Heart left ventricle (tissue), 16 donors: ENCODE measurements around the gene ERCC4. TPM values are rescaled to one million over a fixed set of nuclear protein-coding genes. Genes with fewer than 3 reads are reported as not detected.

Source experiments
- ATAC-seq, 4 donors: fragments of 200-7000 bp; cut with Tn5 transposase; one replicate each; pipeline ENCODE4 v1.9.1; 2020 to 2022; ENCODE audit warnings: moderate library complexity in 4 of 4, mild to moderate bottlenecking in 3 of 4, moderate number of reproducible peaks in 1 of 4
- DNase-seq, 5 donors: peaks; one replicate each; pipeline ENCODE4 v3.0.0-alpha.2; 2020
- H3K27ac ChIP-seq, 12 donors: fragments of 200-600 bp; sonication (generic) in 4 of 12; one replicate each; pipeline versions ENCODE4 v1.5.0 to v1.8.0; 2016 to 2022; ENCODE audit warnings: mild to moderate bottlenecking in 2 of 12
- H3K27me3 ChIP-seq, 9 donors: fragments of 200-600 bp; sonication (generic) in 2 of 9; one replicate each; pipeline versions ENCODE4 v1.5.1 to v1.8.0; 2016 to 2022; ENCODE audit warnings: mild to moderate bottlenecking in 3 of 9
- H3K36me3 ChIP-seq, 9 donors: fragments of 200-600 bp; sonication (generic) in 2 of 9; one replicate each; pipeline versions ENCODE4 v1.5.0 to v1.8.0; 2018 to 2022; ENCODE audit warnings: mild to moderate bottlenecking in 2 of 9
- H3K4me1 ChIP-seq, 12 donors: fragments of 200-600 bp; sonication (generic) in 4 of 12; one replicate each; pipeline versions ENCODE4 v1.5.0 to v1.8.0; 2016 to 2022; ENCODE audit warnings: mild to moderate bottlenecking in 3 of 12
- H3K4me3 ChIP-seq, 12 donors: fragments of 200-600 bp; sonication (generic) in 4 of 12; one replicate each; pipeline versions ENCODE4 v1.5.0 to v1.8.0; 2017 to 2022; ENCODE audit warnings: mild to moderate bottlenecking in 9 of 12, moderate library complexity in 4 of 12
- H3K9me3 ChIP-seq, 12 donors: fragments of 200-600 bp; sonication (generic) in 4 of 12; one replicate each; pipeline versions ENCODE4 v1.5.0 to v1.8.0; 2016 to 2022; ENCODE audit warnings: mild to moderate bottlenecking in 1 of 12
- CTCF ChIP-seq, 12 donors: fragments of 200-600 bp; sonication (generic) in 4 of 12; IDR thresholded peaks; one replicate each; pipeline versions ENCODE4 v1.5.0 to v1.8.0; 2018 to 2022; ENCODE audit warnings: antibody characterized with exemption in 12 of 12, mild to moderate bottlenecking in 5 of 12
- POLR2A ChIP-seq, 2 donors: fragments of 450-650 bp; IDR thresholded peaks; one replicate each; pipeline ENCODE4 v1.6.1; 2017; ENCODE audit warnings: antibody characterized with exemption in 2 of 2, mild to moderate bottlenecking in 2 of 2, moderate library complexity in 2 of 2
- WGBS, 4 donors: extraction: QIAGEN DNeasy Blood & Tissue Kit in 2 of 4; methylation state at CpG; one replicate each; pipeline versions ENCODE4 v1.1.5 to v1.1.7; 2013 to 2018; 5-methylcytosine and 5-hydroxymethylcytosine counted together
- intact Hi-C, 10 donors: fragments of 100-400 bp; cut with DNase I; formaldehyde crosslinking; loops; one replicate each; pipeline versions ENCODE4 v1.11.1 to v1.14.2; 2022
- polyA plus RNA-seq, 2 donors: library from polyadenylated mRNA; stranded (reverse); fragments of 200-250 nt; gene quantifications; one replicate each; pipeline ENCODE4 v1.2.3, GENCODE V29; 2013
- total RNA-seq, 9 donors: library from RNA; depleted of rRNA in 2 of 9; stranded (reverse); fragments of >200 nt in 2 of 9; fragmentation: NEBNext Ultra II Directional in 3 of 9; extraction: Animal tissue kit (Norgen Biotek cat#: 25700) in 3 of 9; gene quantifications; one replicate each; pipeline versions ENCODE4 v1.1.0 to v1.2.4, GENCODE V29; 2016 to 2023
- donor health status: ischemic (EF 13 %, LVEDD 7.1; RV severe dilation, severe dysfunction).
- donor health status: healthy with polysubstance abuse.
- donor health status: DM: no; HTN: yes; CAD: no.
- donor health status: DM: no; HTN: no; CAD: no.
- donor health status: ischemic (EF 25% LVEDD 6.9; RV normal size, moderate dysfunction).
- donor health status: ischemic (EF 25% LVEDD 5.7; RV mildly dilated, moderate dysfunction).
- donor health status: healthy.
- donor health status: DM: yes; HTN: yes; CAD: no.
- donor health status: ischemic (EF 35%, LVEDD 5.7; RV mildly dilated, moderate dysfunction).
- donor health status: nonischemic (EF 11% LVEDD 7.7; RV severe dilation, severe dysfunction).
- donor health status: DM: yes; HTN: yes; CAD: no.
- donor health status: PGD.
- donor health status: ischemic (EF 29% LVEDD 5.4; RV normal size, mild dysfunction).
- donor health status: nonischemic (EF 23%, LVEDD 6.1; RV moderate dilation, normal function).

ERCC4 gene
- total and polyA plus RNA-seq, 11 donors = 1.4 to 15.2 (median 8.1) TPM

GRCh38 chr16:13983625-13984024, 63.7 kb downstream of the ERCC4 start:
- WGBS, 4 donors = 58 to 89% (median 78%) methylated on average over 5 of the region's 5 CpGs
- Histone ChIP-seq H3K27me3 (no peaks in the 10 kb centered on the region), H3K36me3 (no peaks in the 10 kb centered on the region), H3K27ac (no peak overlapping the region), H3K4me3 (no peak overlapping the region), H3K4me1 (no peaks in the 10 kb centered on the region), H3K9me3 (peaks cover 0 to 13% (median 0%) of the 10 kb centered on the region in 12 donors)
- intact Hi-C loops = no loop called here
- TF ChIP-seq CTCF (IDR thresholded peaks at IDR 0.05) (no peak), POLR2A (IDR thresholded peaks at IDR 0.05) (no peak)
- DNase-seq (no peak), ATAC-seq (no peak)

- H3K4me3 ChIP-seq = no peak overlapping the region
- H3K9me3 ChIP-seq = peaks cover 0 to 11% (median 0%) of the 10 kb centered on the region in 12 donors
- no peak for TF ChIP-seq CTCF (IDR thresholded peaks at IDR 0.05)
- TF ChIP-seq POLR2A (IDR thresholded peaks at IDR 0.05) = no peak
- intact Hi-C loops = no loop called here
- 72 to 79% (median 75%) methylated on average over 8 of the region's 8 CpGs for WGBS, 4 donors
- no peaks in the 10 kb centered on the region for H3K27me3 ChIP-seq
- no peaks in the 10 kb centered on the region for H3K4me1 ChIP-seq
- no peaks in the 10 kb centered on the region for H3K36me3 ChIP-seq
- ATAC-seq = no peak
- H3K27ac ChIP-seq = no peak overlapping the region
- no peak for DNase-seq
Measured at GRCh38 chr16:13984794-13985193, 64.8 kb downstream of the ERCC4 start.

GRCh38 chr16:13988038-13988437, 68.1 kb downstream of the ERCC4 start:
- WGBS, 4 donors = 94 to 98% (median 95%) methylated on average over 1 of the region's 1 CpG
- ATAC-seq = no peak

GRCh38 chr16:13992322-13992721, 72.4 kb downstream of the ERCC4 start:
- DNase-seq (no peak), ATAC-seq (no peak)
- WGBS, 4 donors = 90 to 96% (median 92%) methylated on average over 6 of the region's 6 CpGs
- no peaks in the 10 kb centered on the region for H3K9me3 ChIP-seq
- no peak overlapping the region for H3K4me3 ChIP-seq
- no peaks in the 10 kb centered on the region for H3K36me3 ChIP-seq
- H3K27me3 ChIP-seq = no peaks in the 10 kb centered on the region
- intact Hi-C loops = no loop called here
- H3K27ac ChIP-seq = peak overlapping the region in 1 of 12 donors; percentile 34
- TF ChIP-seq POLR2A (IDR thresholded peaks at IDR 0.05) = no peak
- peaks cover 0 to 18% (median 12%) of the 10 kb centered on the region in 12 donors for H3K4me1 ChIP-seq

More at GRCh38 chr16:13988038-13988437, 68.1 kb downstream of the ERCC4 start:
- DNase-seq = no peak
- intact Hi-C loops = no loop called here
- no peaks in the 10 kb centered on the region for H3K4me1 ChIP-seq
- no peaks in the 10 kb centered on the region for H3K9me3 ChIP-seq
- no peak overlapping the region for H3K4me3 ChIP-seq
- H3K27me3 ChIP-seq = no peaks in the 10 kb centered on the region
- H3K36me3 ChIP-seq = no peaks in the 10 kb centered on the region
- H3K27ac ChIP-seq = no peak overlapping the region
- TF ChIP-seq CTCF (IDR thresholded peaks at IDR 0.05) = no peak
- TF ChIP-seq POLR2A (IDR thresholded peaks at IDR 0.05) = no peak

- Histone ChIP-seq H3K27ac (peak overlapping the region in 2 of 12 donors; percentile 34 to 89), H3K36me3 (no peaks in the 10 kb centered on the region), H3K4me3 (no peak overlapping the region), H3K27me3 (no peaks in the 10 kb centered on the region), H3K4me1 (peaks cover 0 to 24% (median 15%) of the 10 kb centered on the region in 12 donors), H3K9me3 (no peaks in the 10 kb centered on the region)
- ATAC-seq (no peak), DNase-seq (no peak)
- intact Hi-C loops = no loop called here
- 86 to 97% (median 91%) methylated on average over 4 of the region's 4 CpGs for WGBS, 4 donors
- TF ChIP-seq POLR2A (IDR thresholded peaks at IDR 0.05) (no peak), CTCF (IDR thresholded peaks at IDR 0.05) (no peak)
Measured at GRCh38 chr16:13992976-13993375, 73.0 kb downstream of the ERCC4 start.
